Measurements from ENCODE around the gene GOLGB1.

DNA sequence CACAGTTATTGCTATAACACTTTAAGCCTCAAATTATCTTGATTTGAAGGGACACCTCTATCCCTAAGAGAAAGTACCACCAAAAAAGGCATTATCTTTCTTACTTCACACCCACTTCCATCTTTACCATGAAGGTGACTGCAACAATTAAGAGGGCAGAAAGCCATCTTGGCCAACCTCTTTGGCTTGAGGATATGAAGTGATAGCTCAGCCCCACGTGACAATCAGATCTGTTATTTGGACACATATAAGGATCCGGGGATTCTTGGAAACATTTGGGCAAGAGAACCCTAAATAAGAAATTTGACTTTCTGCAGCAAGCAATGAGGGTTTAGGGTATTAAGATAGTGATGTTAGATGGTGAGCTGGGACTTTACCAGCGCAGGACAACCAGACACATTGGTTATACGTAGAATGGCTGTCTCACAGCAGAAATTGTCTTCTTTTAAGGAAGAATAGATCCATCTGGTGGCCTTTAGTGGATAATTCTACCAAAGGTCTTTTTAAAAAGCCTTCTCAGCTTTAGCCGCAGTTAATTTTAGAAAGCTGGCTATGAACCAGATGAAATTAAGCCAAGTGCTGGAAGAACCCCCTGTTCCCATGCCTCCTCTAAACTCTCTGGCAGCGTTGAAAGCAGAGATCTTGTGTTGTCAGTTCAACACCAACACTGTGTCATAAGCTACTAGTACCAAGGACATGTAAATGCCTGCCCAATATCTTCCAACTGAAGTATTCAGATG, 101.2 kb downstream of the GOLGB1 start:
- no peak for TF ChIP-seq EZH2 (IDR thresholded peaks at IDR 0.05; ENCODE audit: borderline replicate concordance, insufficient read depth, low read length, poor library complexity, severe bottlenecking)
- TF ChIP-seq, protein P1, sequence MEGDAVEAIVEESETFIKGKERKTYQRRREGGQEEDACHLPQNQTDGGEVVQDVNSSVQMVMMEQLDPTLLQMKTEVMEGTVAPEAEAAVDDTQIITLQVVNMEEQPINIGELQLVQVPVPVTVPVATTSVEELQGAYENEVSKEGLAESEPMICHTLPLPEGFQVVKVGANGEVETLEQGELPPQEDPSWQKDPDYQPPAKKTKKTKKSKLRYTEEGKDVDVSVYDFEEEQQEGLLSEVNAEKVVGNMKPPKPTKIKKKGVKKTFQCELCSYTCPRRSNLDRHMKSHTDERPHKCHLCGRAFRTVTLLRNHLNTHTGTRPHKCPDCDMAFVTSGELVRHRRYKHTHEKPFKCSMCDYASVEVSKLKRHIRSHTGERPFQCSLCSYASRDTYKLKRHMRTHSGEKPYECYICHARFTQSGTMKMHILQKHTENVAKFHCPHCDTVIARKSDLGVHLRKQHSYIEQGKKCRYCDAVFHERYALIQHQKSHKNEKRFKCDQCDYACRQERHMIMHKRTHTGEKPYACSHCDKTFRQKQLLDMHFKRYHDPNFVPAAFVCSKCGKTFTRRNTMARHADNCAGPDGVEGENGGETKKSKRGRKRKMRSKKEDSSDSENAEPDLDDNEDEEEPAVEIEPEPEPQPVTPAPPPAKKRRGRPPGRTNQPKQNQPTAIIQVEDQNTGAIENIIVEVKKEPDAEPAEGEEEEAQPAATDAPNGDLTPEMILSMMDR (IDR thresholded peaks at IDR 0.05; ENCODE audit: poor library complexity, severe bottlenecking): no peak
